ENCODE results near the gene LMBR1L.

DNA sequence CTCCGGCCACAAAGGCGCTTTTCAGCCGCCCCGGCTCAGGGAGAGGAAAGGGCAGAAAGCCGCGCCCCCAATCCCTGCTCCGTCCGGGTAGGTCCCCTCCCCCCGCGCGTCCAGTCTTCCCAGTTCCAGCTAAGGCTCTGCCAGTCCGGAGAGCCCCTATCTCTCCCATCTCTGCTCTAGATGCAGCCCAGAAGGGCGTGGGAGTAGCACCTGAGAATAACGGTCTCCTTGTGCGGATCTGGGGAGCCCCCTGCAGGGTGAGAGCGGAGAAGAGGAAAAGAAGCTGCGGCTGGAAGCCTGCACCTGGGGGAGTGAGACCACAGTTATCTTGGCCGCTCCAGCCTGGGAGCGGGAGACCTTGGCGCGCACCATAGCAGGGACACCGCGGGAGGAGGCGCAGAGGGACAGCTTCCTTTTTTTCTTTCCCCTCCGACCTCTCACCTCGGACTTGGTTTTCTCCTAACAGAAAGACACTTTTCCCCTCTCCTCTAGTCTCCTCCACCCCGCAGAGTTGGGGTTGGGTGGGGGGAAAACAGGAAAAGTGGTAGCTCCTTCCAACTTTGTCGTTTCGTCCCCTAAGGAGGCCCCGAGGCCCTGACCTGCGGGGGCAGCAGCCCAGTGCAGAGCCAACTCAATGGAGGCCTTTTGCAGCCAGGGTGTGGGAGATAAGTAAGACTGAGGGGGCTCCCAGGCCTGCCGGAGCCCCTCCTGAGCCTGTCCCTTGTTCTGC lies 18.4 kb downstream of the LMBR1L start:
- TF ChIP-seq CTCF (IDR thresholded peaks at IDR 0.05) (peak in 1 of 6 experiments; percentile 7), POLR2A (IDR thresholded peaks at IDR 0.05) (no peak), EP300 (IDR thresholded peaks at IDR 0.05) (no peak)

Measured in upper lobe of left lung (tissue), 4 donors.